Tibial nerve (tissue), 4 donors: ENCODE data around the gene TMEM38B.

Experiments used
- EP300 ChIP-seq, 2 donors: sonication (generic); formaldehyde crosslinking; IDR thresholded peaks; one replicate each; pipeline ENCODE4 v1.6.1; 2017; ENCODE audit warnings: antibody characterized with exemption in 2 of 2, mild to moderate bottlenecking in 1 of 2
- POLR2A ChIP-seq, 2 donors: fragments of 450-650 bp; IDR thresholded peaks; one replicate each; pipeline ENCODE4 v1.6.1; 2017; ENCODE audit warnings: antibody characterized with exemption in 2 of 2, mild to moderate bottlenecking in 2 of 2, moderate library complexity in 2 of 2
- TF ChIP-seq, protein P1 (sequence below), 5 experiments: fragments of 200-600 bp in 3 of 5; fragments of 450-650 bp in 2 of 5; sonication (generic) in 3 of 5; IDR thresholded peaks; one replicate each; pipeline ENCODE4 v1.5.1; 2016 to 2019; ENCODE audit warnings: antibody characterized with exemption in 5 of 5, mild to moderate bottlenecking in 3 of 5, moderate library complexity in 2 of 5

DNA sequence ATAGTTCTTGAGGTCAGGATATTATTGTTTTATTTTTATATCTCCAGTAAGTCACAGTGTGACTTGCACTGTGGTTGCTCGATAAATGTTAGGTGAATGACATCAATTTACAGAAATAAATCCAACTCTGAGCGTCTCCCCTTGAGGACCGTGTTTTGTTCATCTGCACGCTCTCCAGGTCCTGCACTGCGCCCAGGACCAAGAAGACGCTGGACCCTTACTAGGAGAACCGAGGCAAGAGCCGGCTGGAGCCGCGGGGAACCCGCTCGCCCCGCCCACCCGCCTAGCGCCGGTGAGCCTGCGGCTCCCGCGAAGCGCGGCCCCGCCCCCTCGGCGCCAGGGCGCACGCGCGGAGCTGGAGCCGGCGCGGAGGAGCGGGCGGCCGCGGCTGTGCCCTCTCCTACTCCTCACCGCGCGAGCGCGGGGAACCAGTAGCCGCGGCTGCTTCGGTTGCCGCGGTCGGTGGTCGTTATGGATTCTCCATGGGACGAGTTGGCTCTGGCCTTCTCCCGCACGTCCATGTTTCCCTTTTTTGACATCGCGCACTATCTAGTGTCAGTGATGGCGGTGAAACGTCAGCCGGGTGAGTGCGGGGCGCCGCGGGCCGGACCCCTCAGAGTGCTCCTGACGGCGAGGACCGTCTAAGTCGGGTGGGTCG, at the start of gene TMEM38B:
- TF ChIP-seq, protein P1, sequence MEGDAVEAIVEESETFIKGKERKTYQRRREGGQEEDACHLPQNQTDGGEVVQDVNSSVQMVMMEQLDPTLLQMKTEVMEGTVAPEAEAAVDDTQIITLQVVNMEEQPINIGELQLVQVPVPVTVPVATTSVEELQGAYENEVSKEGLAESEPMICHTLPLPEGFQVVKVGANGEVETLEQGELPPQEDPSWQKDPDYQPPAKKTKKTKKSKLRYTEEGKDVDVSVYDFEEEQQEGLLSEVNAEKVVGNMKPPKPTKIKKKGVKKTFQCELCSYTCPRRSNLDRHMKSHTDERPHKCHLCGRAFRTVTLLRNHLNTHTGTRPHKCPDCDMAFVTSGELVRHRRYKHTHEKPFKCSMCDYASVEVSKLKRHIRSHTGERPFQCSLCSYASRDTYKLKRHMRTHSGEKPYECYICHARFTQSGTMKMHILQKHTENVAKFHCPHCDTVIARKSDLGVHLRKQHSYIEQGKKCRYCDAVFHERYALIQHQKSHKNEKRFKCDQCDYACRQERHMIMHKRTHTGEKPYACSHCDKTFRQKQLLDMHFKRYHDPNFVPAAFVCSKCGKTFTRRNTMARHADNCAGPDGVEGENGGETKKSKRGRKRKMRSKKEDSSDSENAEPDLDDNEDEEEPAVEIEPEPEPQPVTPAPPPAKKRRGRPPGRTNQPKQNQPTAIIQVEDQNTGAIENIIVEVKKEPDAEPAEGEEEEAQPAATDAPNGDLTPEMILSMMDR (IDR thresholded peaks at IDR 0.05) = peak in 1 of 5 experiments; percentile 8
- TF ChIP-seq EP300 (IDR thresholded peaks at IDR 0.05) = peak in 1 of 2 donors; percentile 64
- peak; percentile 66 to 70 for TF ChIP-seq POLR2A (IDR thresholded peaks at IDR 0.05)
